Stimulated activated CD4-positive, alpha-beta T cell treated with anti-CD3 and anti-CD28 coated beads, Interleukin-4, amount 100 ng/mL, for 1 hour (primary cell): Measurements from ENCODE around the gene IL2RA.
"Not testable (repeated sequence)": the region's sequence is repeated elsewhere in the genome, so short reads cannot be mapped to it uniquely, and the experiment has no call there.

Source experiments
- DNase-seq: peaks from one replicate; pipeline ENCODE4 v3.0.0-alpha.2; 2020

The IL2RA gene

GRCh38 chr10:6062101-6062771 lies at the start of gene IL2RA:
TSS of gene IL2RA (minus strand) at chr10:6062367. CDS start at chr10:6062151, 216 bp downstream.
- peak; percentile 71 for DNase-seq

- no peak for DNase-seq
These were observed 48.0 kb upstream of the IL2RA start for GRCh38 chr10:6110136-6110535.

GRCh38 chr10:6109444-6109775 lies 47.2 kb upstream of the IL2RA start:
- DNase-seq, result no peak

- no peak for DNase-seq
These were observed 46.7 kb upstream of the IL2RA start for GRCh38 chr10:6108631-6109443.

- no peak for DNase-seq
These were observed 45.9 kb upstream of the IL2RA start for GRCh38 chr10:6108072-6108471.

- not testable (repeated sequence) for DNase-seq
These were observed 45.4 kb upstream of the IL2RA start for GRCh38 chr10:6107616-6108015.

- no peak for DNase-seq
These were observed 41.4 kb upstream of the IL2RA start for GRCh38 chr10:6103591-6103990.

- DNase-seq, result no peak
These were observed 40.0 kb upstream of the IL2RA start for GRCh38 chr10:6102128-6102527.

GRCh38 chr10:6101181-6101580 lies 39.0 kb upstream of the IL2RA start:
- DNase-seq, result no peak

- DNase-seq, result no peak
These were observed 38.2 kb upstream of the IL2RA start for GRCh38 chr10:6100370-6100769.

GRCh38 chr10:6098156-6098555 lies 36.0 kb upstream of the IL2RA start:
- no peak for DNase-seq

- DNase-seq, result no peak
These were observed 34.9 kb upstream of the IL2RA start for GRCh38 chr10:6097063-6097462.

GRCh38 chr10:6095810-6096570 lies 33.8 kb upstream of the IL2RA start:
- no peak for DNase-seq

- no peak for DNase-seq
These were observed 30.6 kb upstream of the IL2RA start for GRCh38 chr10:6092731-6093130.

- DNase-seq, result no peak
These were observed 29.5 kb upstream of the IL2RA start for GRCh38 chr10:6091630-6092029.

- peak; percentile 15 for DNase-seq
These were observed 27.4 kb upstream of the IL2RA start for GRCh38 chr10:6089334-6090219.

GRCh38 chr10:6088721-6089333 lies 26.7 kb upstream of the IL2RA start, which contains the start of gene RBM17:
TSS of gene RBM17 (plus strand) at chr10:6089034. CDS start at chr10:6097066, 8,032 bp downstream.
- DNase-seq, result peak; percentile 96

- peak; percentile 90 for DNase-seq
These were observed 24.4 kb upstream of the IL2RA start for GRCh38 chr10:6086375-6087233.

- peak; percentile 43 for DNase-seq
These were observed 21.6 kb upstream of the IL2RA start for GRCh38 chr10:6083523-6084475.
